ENCODE measurements around the gene NSG1.

NSG1 gene

GRCh38 chr4:4396628-4397440, 9.9 kb downstream of the NSG1 start:
- no peak for DNase-seq

GRCh38 chr4:4397441-4397819, 10.5 kb downstream of the NSG1 start:
- DNase-seq: no peak

DNA sequence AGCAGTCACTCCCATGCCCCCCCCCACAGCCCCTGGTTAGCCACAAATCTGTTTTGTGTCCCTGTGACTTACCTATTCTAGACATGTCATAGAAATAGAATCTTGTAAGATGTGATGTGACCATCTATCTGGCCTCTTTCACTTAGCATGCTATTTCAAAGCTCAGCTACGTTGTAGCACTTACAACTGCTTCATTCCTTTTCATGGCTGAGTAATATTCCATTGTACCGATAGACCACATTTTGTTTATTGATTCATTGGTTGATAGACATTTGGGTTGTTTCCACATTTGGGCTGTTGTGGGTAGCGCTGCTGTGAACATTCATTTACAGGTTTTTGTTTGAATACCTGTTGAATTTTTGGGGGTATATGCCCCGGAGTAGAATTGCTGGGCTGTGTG, 11.5 kb downstream of the NSG1 start:
- DNase-seq: no peak

DNA sequence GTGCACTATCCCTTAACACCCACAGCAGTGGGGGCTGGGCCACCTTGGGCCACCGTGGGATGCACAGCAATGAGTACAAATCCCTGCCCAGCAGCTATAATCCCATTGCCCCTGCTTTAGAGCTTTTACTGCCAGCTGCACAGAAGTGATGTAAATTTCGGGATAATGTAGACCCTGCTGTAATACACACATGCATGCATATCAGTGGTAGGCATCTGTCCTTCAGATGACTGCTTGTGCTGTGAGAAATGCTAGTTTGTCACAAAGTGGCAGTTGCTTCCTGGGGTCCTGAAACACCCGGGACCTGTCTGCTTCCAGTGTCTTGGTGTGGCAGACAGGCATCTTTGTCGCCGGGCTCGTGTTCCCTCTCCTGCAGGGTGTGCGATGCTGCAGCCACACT, 14.1 kb downstream of the NSG1 start:
- no peak for DNase-seq

DNA sequence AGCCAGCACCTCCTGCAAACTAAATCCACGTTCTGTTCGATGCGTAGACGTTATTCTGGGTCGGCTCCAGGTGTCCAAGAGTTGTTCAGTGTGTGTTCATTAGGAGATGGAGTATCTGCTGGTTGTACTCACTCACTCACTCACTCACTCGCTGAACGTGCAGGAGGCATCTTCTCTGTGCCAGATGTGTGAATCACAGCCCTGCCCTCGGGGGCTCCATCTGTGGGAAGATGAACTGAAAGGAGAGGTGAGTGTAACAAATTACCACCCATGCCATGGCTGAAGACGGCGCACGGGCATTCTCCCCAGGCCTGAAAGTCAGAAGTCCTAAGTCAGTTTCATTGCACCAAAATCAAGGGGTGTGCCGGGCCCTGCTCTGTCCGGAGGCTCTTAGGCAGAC, 16.1 kb downstream of the NSG1 start:
- DNase-seq: no peak

DNA sequence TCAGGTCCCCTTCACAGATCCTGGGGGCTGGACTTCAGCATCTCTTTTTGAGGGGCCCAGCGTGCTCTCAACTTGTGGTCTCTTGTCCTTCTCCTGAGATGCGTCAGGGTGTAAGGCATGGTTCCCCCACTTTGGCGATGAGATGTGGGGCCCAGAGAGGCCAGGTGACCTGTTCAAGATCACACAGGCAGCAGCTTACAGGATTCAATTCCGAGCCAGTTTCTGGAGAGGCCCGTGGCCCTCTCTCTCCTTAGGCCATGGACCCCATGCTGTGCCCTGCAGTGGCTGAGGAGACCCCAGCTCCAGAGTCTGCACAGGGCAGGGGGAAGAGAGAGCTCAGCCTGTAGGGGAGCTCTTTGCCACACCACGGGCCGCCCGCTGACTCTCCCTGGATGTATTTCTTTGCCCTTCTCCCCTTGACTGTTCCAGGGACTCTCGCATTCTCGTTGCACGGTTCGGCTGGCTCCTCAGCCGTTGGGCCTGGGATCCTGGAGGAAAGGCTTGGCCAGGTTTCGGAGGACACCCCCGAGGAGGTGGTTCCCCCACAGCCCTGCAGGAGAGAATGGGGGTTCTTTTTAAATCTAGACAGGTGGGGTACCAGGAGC, 18.6 kb downstream of the NSG1 start:
- DNase-seq: no peak

- no peak for DNase-seq
Measured at GRCh38 chr4:4406455-4407298, 19.8 kb downstream of the NSG1 start.

DNA sequence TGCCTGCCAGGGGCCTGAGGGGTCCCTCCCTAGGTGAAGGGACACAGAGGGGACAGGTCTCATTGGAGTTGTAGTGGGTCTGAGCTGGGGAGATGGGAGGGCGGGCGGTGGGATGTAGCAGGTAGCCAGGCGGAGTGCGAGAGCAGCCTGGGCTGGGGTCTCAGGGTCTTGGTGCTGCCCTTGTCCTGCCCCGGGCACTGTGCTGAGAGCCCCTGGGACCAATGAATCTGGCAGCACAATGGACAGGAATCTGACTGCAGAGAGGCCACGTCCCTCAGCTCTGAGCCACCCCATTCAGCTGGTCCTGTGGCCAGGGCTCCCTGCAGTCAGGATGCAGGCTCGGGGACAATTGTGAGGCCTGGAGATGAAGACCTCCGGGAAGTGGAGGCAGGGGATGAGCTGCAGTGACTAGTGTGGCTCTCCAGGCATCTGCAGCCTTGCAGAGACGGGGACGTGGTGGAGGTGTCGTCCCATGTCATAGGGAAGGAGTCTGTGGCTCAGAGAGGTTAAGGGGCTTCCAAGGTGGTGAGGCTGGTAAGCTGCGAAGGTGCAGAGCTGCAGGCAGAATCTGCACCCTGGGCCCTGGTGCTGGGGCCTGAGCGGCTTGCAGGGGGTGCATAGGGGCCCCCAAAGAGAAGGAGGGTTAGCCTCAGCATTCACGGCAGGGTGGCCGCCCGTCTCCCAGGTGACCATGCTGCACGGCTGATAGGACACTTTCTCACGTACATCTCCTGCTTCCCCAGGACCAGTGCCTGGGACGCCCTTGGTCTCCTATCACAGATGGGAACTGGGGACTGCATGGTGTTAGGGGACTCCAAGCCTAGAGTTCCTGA, 20.6 kb downstream of the NSG1 start:
- no peak for DNase-seq

DNA sequence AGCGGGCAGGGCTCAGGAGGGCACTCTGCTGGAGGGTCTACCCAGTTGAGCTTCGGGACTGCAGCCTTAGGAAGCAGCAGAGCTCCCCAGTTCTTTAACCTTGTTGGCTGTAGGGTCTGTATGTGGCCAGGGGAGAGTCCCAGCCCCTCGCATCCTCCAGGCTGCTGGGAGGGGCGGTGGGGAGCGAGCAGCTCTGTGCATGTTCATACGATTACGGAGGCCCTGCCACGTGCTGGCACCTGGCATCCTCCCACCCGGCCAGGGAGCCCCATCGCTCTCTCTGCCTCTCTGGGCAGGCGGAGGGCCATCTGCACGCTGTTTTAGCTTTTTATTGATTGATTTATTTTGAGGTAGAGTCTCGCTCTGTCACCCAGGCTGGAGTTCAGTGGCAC, 21.2 kb downstream of the NSG1 start:
- DNase-seq: no peak

DNA sequence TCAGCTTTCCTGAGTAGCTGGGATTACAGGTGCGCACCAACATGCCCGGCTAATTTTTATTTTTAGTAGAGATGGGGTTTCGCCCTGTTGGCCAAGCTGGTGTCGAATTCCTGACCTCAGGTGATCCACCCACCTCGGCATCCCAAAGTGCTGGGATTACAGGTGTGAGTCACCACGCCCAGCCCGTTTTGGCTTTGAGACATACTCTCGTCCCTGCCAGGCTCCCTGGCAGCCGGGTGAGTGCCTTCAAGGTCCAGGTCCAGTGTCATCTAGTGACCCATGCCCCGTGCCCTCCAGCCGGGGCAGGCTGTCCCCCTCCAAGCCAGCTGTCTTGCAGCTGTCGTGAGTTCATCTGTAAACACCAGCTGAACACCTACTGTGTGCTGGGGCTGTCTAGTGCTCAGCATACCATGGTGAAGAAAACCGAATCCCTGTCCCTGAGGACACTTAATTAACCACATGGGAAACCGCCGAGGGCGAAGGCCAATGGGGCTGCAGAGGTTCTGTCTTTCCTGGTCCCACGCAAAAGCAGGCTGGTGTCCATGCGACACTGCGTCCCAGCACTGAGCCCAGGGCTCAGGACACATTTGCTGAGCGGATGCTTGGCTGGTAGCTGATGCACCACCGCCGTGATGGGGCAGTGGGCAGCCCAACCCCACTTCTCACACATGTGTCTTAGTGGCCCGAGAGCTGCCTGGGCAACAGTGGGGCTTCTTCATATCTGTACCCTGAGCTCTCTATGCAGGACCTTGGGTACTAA, 21.9 kb downstream of the NSG1 start:
- DNase-seq: no peak

- DNase-seq: no peak
Measured at GRCh38 chr4:4409416-4410115, 22.7 kb downstream of the NSG1 start.

DNA sequence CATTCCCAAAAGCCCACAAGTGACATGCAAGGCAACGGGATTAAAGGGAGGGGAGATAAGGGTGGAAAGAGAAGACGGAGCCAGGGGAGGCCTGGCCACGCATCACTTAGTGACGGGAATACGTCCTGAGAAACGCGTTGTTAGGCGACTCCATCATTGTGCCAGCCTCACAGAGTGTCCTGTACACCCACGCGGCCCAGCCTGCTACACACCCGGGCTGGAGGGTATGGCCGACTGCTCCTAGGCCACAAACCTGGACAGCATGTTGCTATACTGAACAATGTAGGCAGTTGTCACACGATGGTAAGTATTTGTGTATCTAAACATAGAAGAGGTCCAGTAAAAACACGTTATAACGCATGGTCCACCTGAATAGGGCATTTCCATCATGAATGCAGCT, 23.4 kb downstream of the NSG1 start:
- no peak for DNase-seq

- no peak for DNase-seq
Measured at GRCh38 chr4:4411906-4412305, 25.0 kb downstream of the NSG1 start.

GRCh38 chr4:4412641-4413372, 25.9 kb downstream of the NSG1 start:
- no peak for DNase-seq

DNA sequence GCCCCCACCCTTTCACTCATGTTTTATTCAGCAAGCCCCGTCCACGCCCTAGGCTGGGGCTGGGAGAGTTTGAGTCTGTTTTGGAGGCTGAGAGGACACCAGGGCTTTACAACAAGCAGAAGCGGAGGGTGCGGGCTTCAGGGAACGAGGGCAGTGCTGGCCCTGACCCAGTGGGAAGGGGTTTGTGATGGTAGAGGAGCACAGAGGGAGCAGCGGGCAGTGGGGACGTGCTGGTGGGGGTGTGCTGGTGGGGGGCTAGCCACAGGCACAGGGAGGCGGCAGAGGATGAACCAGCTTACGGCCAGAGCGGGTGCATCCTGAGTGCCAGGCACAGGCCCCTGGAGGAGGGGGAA, 26.4 kb downstream of the NSG1 start:
- DNase-seq: no peak

- DNase-seq: no peak
Measured at GRCh38 chr4:4413806-4414205, 26.9 kb downstream of the NSG1 start.

DNA sequence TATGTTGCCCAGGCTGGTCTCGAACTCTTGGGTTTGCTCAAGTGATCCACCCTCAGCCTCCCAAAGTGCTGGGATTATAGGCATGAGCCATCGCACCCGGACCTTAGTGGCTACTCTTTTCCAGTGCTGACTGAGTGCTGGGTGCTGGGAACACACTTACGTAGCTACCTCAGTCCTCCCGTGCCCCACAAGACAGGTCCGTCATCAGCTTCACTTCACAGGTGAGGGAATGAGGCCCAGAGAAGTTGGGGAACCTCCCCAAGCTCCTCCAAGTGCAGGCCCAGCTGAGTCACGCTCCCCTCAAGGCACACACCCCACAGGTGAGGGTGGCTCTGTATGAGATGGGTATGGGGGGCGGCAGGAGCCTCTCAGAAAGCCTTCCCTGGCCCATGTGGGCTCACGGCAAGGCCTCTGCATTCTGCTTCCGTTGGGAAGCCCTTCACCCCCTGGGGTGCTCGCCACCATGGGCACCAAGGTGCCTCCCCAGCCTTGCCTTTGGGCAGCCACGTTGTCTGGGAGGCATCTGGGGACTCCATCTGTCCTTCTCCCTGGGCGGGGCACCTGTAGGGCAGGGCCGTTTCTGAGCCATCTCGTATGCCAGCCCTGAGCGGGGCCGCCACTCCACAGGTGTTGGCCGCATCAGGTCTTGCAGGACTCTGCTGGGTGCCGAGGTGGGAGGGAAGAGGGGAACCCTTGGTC, 28.4 kb downstream of the NSG1 start:
- DNase-seq: no peak

DNA sequence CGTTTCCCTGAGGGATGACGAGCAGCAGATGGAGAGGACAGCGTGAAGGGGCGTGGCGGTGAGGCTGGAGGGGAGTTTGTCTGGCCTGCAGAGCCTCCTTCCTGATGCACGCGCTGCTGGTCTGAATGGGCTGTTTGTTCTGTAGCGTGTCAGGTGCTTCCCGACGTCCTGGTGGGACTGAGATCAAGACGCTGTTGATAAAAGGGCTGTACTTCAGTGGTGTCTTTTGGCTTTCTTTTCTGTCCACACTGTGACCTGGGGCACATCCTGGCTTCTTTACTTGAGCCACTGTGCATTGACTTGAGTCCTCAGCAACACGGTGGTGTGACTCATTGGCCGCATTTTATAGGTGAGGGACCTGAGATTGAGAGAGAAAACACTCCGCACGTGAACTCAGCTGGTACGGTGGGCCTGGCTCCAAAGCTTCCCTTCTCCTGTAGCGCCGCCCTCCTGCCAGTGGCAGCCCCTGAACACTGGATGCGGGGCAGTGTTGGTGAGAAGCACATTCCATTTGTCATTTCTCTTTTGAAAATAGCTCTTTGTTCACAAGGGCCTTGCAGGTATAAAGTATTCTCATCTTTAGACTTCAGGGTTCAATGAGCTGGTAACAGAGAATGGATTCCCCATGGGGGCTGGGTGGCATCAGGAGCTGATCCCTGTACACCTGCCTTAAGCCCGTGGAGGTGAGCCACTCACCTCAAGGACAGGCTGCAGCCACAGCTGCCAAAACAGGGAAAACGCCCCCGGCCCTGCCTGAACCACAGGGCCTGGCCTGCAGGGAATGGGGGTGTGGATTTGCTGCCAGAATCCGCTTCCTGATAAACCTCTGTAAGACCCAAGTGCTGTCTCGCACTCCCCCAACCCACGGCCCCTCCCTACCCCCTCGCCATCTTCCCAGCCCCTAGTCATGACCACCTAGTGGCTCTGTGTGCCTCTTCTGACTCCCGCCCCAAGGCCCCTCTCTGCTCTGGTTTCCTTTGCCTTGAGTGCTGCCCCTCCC, 29.2 kb downstream of the NSG1 start:
- DNase-seq: no peak

- no peak for DNase-seq
Measured at GRCh38 chr4:4416981-4417380, 30.1 kb downstream of the NSG1 start.
